CD4-positive, alpha-beta T cell treated with Interleukin-17A for 1 hour (primary cell): ENCODE data around the gene MRPS2.
"Not testable (repeated sequence)": the region's sequence is repeated elsewhere in the genome, so short reads cannot be mapped to it uniquely, and the experiment has no call there.

Experiments used
- DNase-seq: peaks from one replicate; pipeline ENCODE4 v3.0.0-alpha.2; 2020

The MRPS2 gene

DNA sequence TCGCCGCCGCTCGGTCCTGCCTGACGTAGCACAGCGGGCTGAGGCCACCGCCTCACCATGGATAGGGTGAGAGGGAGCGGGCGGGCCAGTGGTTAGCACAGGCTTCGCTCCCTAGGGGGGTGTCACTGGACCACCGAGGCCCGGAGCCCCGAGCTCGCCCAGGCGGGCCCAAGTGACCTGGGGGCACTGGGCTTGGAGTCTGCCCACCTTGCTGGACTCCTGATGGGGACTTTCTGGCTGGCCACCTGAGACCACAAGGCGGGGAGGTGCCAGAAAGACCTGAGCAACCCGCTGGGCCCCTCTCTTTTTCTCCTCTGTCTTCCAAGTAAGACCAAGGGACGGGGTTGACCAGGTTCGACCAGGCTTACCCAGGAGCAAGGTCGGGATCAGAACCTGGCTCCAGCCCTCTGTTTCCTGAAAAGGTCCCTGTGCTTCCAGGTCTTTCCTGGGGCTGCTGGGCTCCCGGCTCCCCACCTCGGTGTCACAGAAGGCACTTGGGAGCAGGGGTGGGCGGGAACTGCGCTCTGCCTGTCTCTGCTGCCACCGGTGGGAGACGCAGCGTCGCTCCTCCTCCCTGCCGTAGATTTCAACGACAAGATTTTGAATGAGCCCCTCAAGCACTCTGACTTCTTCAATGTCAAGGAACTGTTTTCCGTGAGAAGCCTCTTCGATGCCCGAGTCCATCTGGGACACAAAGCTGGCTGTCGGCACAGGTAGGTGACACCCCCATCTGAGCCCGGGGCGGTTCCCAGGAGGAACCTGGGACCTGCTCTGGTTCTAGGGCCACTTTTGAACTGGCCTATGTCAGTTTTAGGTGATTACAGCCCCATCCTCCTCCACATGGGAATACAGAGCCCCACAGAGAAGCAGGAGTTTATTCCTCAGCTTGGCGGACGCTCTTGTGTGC lies 1.0 kb downstream of the MRPS2 start:
- no peak for DNase-seq

DNA sequence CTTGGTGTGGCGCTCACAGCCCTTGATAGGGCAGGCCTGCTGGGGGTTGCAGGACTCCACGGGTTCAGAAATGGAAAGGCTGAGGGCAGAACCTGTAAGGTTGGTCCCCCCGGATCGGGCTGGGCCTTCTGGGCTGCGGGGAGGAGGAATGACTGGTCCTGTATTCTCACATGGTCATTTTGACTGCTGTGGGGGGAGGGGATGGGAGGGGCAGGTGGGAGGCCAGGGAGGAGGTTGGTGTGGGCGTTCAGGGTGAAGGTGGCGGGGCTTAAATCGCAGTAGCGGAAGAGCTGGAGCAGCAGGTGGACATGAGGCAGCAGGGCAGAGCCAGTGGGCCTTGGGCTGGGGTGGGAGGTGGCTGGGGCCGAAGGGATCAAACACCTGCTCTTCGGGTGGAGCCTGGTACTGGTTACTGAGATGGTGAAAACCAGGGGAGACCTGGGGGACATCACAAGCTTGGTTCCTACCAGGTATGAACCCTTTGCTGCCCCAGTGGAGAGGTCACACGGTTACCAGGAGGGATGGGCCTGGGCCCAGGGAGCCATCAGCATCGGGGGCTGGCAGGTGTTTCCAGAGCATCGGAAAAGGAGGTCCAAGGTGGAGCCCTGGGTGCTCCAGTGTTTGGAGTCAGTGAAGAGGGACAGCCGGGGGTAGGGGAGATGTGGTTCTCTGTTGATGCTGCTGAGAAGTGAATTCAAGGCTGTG lies 1.8 kb downstream of the MRPS2 start:
- DNase-seq, result no peak

DNA sequence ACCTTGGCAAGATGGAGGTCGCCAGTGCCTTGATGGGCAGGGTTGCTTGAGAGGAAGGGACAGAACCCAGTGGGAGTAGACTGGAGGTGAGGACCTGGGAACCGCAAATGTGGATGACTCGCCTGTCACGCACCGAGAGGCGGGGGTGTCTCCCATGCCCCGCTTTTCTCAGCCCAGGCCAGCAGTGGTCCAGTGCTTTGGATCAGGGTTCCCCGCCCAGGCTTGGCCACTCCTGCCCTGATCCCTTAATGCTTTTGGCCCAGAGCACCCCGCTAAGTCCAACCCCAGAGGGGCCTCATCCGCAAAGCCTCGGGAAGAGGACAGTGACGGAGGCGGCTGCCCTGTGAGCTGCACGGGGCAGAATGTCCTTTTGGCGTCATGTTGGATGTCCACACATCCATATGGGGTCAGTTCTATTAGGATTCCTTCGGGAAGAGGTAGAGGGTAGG lies 2.4 kb downstream of the MRPS2 start:
- DNase-seq, result no peak

DNA sequence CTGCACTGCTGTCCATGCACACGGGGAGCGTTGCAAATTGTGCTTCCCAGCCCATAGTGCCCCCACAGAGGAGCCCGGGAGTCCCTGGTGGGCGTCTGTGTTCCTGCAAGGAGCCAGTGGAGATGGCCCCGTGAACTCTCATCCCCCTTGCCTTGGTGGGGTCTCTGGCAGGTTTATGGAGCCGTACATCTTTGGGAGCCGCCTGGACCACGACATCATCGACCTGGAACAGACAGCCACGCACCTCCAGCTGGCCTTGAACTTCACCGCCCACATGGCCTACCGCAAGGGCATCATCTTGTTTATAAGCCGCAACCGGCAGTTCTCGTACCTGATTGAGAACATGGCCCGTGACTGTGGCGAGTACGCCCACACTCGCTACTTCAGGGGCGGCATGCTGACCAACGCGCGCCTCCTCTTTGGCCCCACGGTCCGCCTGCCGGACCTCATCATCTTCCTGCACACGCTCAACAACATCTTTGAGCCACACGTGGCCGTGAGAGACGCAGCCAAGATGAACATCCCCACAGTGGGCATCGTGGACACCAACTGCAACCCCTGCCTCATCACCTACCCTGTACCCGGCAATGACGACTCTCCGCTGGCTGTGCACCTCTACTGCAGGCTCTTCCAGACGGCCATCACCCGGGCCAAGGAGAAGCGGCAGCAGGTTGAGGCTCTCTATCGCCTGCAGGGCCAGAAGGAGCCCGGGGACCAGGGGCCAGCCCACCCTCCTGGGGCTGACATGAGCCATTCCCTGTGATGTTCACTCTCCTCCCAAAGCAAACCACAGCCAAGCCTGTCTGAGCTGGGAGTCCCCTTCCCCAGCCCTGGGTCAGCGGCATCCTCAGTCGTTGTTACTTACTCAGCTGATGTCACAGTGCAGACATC lies 3.1 kb downstream of the MRPS2 start:
- DNase-seq, result no peak

DNA sequence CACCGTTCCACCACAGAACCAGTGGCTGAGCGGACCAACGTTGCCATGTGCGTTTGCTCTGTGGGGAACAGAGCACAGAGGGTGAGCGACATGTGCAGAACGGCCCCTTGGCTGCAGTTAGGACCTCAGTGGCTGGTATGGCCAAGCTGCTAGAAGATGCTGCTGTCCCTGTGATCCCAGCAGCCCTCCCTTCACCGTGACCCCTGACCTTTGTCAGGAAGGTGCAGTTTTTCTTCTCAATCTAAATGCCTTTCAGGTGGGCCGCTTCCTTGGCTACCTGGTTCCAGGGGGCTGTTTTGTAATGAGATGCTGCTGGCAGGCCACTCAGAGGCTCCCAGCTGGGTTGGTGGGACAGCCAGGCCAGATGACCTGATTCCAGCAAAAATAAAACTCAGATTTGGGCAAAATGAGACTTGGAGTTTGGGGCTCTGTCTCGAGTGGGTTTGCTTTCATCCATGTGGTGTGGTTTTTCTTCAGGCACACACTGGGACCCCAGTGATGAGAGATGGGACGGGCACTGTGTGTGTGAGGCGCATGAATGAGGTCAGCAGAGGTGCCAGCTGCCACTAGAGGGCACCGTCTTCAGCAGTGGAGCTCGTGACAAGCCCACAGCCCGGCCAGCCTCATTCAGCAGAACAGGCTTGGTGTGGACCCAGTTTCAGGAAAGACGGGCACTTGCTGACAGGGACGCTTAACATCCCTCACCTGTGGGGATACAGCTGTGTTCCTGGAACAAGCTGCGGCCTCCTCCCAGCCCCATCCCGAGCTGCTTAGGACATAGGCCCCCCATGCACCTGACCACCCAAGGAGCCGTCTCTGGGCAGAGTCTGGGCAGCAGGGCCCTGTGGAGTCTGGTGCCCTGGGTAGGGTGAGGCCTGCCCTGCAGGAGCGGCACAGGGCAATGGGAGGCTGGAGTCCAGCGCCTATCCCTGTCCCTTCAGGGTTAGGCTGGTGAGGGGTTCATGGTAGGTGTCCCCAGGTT lies 4.1 kb downstream of the MRPS2 start:
- DNase-seq, result peak; percentile 60

DNA sequence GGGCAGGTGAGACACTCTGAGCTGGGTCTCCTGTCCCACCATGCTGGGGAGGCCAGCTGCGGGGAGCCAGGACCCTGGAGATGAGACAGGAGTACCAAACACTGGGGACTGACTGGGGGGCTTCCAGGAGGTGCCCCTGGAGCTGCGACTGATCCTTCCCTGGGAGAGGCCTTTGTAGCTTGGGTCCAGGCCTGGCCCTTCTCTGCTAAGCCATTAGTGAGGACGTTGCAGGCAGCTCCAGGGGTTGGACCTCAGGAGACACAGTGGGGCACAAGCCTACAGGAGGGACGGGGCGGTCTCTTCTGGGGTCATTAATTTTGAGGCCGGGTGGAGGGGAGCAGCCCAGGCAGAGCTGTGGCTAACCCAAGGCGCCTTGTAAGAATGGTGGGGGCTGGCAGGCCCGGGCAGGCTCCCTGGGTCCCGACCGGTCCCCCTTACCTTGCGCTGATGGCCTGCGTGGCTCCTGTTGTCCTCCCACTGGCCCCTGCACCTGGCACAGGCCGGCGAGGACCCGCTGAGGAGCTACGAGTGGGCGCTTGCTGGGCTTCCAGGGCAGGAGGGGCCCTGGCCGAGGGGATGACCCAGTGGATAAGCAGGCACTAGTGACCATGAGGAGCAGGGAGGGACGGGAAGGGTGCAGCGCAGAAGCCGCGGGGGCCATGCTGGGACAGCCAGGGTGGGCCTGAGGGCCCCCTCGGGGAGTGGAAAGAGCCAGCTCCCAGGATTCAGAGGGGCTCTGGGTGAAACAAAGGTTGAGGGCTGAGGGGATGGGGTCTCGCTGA lies 5.1 kb downstream of the MRPS2 start:
- DNase-seq, result no peak

DNA sequence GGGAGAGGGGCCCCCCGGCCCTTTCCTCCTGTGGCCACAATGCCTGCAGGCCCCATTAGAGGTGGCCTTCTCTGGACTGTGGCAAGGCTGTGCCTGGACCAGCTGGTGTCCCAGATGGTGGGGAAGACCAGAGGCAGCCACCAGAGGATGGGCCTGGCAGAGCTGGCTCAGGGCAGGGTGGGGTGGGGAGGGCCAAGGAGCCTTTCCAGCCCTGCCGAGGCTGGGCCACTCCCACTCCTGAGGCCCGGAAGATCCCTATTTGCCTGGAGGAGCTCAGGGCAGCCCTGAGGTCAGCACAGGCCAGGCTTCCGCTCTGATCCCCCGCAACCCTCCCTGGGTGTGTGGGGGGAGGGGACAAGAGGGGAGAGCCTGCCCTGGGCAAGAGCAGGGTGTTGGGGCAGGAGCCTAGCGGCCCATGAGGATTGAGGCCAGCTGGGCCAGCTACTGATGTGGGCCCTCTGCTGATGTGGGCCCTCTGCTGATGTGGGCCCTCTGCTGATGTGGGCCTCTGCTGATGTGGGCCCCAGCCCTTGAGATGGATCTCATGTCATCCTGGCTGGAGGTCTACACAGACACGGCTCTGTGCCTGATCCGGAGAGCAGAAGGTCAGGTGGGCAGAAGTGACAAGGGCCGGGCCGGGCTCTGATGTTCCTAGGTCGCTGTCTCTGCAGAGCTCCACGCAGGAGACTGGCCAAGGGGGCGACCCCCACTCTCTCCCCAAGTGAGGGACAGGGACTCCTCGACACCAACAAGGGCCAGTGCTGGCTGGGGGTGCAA lies 6.0 kb downstream of the MRPS2 start:
- no peak for DNase-seq

DNA sequence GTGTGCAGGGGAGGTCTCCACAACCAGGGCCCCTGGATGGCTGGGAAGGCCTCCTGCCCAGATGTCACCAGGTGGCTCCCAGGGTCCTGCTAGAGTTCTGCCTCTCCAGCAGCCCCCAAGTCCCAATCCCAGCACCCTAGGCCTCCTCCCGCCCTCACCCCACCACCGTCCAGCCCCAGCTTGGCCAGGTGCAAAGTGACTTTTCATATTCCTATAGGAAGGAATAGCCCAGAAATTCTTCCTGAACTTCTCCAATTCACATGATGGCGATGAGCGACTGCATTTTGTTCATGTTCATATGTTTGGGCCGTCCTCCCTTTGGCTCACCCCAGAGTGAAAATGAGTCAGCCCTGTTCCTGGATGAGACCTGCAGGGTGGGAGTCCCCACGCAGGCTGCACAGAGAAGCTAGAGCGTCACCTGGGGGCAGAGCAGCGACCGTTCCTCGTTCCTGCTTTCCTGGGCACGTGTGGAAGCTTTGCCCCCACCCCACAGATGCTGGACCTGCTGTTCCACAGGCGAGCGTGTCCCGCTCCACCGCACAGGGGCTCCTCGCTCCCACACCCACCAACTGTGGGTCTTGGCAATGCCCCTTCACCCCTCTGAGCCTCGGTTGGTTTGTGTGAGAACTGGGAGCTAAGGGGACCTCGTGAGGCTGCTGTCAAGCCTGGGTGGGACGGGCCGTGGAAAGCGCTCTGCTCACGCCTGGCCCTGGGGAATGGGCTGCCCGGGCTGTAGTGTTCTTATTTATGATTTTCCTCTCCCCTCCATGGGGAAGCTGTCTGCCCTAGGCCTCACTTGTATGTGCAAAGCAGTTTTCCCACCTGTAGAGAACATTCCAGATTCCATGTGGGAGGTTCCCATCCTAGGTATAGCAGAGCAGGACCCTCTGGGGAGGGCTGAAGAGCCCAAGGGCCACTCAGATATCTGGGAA lies 6.9 kb downstream of the MRPS2 start:
- no peak for DNase-seq

DNA sequence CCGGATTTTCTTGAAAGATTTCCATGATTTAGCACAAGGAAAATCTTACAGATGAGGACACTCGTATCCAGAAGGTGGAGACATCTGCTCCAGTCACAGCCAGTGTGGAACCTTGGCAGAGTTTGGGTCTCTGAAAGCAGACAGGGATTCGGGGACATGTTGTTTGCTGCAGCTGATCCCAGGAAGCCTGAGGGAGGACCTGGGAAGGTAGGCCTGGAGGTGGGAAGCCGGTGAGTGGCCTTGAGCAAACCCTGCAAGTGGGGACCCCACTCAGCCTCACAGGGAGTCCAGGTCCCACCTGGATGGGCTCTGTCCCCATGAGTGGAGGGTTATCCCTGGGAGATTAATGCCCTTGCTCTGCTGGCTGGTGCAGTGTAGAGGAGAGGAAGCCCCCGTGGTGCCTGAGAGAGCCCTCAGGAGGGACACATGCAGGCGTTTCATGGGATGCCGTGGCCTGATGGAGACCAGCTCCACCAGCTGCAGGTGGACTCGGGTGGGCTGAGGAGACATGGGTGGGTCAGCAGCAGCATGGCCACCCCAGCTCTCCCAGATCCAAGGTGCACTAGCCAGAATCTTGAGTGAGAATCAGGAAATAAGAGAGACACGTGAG lies 7.8 kb downstream of the MRPS2 start:
- no peak for DNase-seq

DNA sequence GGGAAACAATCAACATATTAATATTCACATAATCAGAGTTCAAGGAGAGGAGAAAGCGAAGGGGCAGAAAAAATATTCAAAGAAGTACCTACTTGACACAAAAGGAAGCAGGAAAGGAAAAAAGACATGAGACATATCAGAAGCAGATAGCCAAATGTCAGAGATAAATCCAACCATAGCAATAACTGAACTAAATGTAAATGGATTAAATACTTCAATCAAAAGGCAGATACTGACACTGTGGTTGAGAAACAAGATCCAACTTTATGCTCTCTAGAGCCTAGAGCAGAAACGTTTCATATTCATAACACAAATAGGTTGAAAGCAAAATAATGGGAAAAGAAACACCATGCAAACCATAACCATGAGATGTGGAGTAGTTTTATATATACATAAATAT lies 9.0 kb downstream of the MRPS2 start:
- no peak for DNase-seq

DNA sequence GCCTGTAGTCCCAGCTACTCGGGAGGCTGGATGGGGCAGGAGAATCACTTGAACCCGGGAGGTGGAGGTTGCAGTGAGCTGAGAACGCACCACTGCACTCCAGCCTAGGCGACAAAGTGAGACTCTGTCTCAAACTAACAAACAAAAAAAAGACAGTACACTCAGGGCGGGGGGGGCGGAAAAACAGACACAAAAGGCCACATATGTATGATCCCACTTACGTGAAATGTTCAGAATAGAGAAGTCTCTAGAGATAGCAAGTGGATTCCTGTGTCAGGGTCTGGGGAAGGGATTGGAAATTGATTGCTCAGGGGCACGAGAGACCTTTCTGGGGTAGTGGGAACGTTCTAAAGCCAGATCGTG lies 11.7 kb downstream of the MRPS2 start:
- DNase-seq, result no peak

DNA sequence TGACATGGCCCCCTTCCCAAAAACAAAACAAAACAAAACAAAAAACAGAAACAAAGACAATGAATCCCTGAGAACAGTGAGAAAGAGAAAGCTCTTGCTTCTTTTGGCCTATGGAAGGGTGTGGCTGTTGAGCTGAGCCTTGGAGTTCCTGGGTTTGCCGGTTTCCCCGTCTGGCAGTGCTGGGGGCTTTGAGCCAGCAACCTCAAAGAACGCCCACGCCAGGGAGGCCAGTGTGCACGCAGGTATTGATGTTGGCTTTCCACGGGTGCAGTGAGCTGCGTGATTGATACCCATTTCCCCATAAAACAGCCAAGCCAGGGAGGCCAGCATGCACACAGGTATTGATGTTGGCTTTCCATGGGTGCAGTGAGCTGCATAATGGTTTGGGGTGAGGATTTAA lies 12.4 kb downstream of the MRPS2 start:
- no peak for DNase-seq

DNA sequence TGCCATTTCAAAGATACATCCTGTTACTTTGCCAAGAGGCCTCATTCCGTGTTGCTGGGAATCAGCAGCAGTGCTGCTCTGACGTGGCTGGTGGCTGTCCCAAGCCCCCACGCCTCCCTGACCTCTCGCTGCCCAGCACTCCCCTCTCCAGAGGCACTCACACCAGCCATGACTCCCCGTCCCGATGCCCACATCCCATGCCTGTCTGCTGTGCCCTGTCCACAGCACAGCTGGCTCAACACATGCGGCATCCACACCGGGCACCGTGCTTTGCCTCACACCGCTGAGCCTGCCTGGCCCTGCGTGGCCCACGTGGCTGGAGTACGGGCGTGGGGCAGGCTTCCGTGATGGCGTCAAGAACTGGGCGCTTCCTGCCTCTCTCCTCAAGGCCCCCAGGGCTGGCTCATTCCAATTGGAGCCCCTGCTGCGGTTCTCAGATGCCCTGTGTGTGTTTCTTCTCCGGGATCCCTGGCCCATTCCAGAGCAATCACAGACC lies 12.9 kb downstream of the MRPS2 start:
- DNase-seq, result no peak

DNA sequence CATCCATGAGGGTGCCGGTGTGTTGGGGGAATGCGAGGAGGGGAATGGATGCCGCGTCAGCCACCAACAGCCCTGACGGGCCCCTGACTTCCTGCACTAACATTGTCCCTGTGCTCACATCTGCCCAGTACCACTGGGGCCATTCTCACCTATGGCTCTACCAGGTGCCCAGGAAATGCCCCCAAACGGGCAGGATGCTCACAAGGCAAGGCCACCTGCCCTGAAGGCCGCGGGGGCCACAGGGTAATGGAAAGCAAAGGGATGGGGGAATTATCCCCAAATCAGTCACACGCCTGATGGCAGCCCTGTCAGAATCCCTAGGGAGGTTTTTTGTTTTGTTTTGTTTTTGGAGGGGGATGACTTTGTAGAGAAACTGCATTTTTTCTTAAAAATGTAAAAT lies 13.4 kb downstream of the MRPS2 start:
- not testable (repeated sequence) for DNase-seq

DNA sequence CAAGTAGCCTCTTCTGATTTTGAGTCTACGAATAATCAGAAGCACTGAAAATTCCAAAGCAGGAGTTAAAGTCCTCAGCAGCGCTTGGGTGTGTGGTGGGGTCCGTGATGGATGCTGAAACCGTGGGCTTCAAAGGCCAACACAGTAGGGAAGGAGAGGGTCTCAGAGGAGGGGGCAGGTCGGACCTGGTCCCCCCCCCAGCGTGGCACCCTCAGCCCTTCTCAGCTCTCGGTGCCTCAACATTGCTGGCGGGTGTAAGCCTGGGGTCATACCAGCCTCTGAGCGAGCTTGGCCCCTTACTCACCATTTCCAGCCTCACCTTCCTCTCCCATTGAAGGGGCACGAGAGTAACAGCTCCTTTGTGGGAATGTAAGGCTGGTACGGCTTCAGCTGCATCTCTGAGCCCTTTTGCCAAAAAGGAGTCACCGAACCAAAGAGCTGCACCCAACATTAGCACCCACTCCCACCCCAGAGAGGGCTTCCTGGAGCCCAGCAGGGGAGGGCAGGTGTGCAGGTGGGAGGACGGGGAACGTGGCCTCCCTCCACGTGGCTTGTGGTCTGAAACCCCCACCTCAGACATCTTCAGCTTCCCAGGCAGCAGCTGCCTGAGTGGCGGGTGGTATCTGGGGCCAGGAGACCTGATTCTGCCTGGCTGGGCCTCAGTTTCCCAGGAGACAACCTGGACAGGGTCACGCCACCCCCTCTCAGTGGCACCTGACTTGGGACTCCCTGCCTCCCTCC lies 14.0 kb downstream of the MRPS2 start:
- DNase-seq, result no peak

DNA sequence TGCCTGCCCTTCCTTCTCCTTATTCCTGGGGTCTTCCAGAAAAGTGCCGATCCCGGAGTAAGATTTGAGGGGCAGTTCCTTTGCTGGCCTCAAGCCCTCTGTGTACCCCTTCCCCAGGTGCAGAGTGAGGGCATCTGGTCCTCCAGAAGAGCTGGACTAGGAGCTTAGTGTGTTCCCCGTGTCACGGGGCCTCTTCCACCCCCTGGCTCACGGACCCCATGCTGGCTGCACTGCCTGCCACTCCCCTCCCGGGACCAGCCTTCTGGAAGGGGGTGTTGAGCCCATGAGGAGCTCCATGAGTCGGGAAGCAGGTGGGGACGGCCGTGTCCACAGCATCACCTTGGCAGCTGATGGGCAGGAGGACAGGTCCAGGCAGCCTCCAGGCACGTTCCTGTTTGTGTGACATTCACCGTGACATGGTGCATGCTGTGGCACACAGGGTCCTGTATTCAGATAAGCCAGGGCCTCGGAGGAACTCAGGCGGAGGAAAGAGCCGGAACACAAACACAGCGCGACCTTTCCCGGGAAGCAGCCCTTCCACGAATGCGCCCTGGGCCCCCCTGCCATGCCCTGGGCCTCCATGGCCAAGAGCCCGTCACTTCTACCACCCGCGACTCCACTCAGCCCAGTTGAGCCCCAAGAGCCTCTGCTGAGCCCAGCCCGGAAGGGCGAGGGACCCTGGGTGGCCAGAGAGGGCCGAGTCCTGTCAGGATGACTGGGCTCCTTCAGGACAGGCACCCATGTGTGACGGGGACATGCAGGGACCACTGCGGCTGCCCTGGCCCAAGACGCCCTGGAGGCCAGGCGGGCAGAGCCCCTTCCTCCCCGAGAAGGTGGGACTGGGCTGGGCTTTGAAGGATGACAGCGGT lies 14.8 kb downstream of the MRPS2 start:
- DNase-seq, result no peak
